ENCODE data around the gene DEFB123.

DNA sequence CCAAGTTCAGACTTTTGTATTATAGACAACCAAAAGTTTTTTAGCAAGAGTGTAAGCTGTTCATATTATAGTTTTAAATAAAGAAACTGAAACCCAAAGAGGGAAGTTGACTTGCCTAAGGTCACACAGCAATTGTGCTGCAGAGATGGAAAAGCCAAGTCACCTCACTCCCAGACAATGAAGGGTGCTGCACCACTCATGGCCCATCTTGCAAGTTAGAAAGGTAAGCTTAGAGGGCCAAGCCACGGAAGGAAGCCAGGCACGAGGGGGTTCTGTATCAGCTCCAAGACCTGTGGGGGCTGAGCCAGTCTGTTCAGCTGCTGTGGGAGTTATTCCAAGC lies 33.6 kb downstream of the DEFB123 start:
- TF ChIP-seq, protein P1, sequence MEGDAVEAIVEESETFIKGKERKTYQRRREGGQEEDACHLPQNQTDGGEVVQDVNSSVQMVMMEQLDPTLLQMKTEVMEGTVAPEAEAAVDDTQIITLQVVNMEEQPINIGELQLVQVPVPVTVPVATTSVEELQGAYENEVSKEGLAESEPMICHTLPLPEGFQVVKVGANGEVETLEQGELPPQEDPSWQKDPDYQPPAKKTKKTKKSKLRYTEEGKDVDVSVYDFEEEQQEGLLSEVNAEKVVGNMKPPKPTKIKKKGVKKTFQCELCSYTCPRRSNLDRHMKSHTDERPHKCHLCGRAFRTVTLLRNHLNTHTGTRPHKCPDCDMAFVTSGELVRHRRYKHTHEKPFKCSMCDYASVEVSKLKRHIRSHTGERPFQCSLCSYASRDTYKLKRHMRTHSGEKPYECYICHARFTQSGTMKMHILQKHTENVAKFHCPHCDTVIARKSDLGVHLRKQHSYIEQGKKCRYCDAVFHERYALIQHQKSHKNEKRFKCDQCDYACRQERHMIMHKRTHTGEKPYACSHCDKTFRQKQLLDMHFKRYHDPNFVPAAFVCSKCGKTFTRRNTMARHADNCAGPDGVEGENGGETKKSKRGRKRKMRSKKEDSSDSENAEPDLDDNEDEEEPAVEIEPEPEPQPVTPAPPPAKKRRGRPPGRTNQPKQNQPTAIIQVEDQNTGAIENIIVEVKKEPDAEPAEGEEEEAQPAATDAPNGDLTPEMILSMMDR (IDR thresholded peaks at IDR 0.05; ENCODE audit: insufficient read depth, low read length): no peak
- TF ChIP-seq SPI1 (IDR thresholded peaks at IDR 0.05; ENCODE audit: borderline replicate concordance, low read depth): no peak
- TF ChIP-seq, protein P2, sequence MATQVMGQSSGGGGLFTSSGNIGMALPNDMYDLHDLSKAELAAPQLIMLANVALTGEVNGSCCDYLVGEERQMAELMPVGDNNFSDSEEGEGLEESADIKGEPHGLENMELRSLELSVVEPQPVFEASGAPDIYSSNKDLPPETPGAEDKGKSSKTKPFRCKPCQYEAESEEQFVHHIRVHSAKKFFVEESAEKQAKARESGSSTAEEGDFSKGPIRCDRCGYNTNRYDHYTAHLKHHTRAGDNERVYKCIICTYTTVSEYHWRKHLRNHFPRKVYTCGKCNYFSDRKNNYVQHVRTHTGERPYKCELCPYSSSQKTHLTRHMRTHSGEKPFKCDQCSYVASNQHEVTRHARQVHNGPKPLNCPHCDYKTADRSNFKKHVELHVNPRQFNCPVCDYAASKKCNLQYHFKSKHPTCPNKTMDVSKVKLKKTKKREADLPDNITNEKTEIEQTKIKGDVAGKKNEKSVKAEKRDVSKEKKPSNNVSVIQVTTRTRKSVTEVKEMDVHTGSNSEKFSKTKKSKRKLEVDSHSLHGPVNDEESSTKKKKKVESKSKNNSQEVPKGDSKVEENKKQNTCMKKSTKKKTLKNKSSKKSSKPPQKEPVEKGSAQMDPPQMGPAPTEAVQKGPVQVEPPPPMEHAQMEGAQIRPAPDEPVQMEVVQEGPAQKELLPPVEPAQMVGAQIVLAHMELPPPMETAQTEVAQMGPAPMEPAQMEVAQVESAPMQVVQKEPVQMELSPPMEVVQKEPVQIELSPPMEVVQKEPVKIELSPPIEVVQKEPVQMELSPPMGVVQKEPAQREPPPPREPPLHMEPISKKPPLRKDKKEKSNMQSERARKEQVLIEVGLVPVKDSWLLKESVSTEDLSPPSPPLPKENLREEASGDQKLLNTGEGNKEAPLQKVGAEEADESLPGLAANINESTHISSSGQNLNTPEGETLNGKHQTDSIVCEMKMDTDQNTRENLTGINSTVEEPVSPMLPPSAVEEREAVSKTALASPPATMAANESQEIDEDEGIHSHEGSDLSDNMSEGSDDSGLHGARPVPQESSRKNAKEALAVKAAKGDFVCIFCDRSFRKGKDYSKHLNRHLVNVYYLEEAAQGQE (IDR thresholded peaks at IDR 0.05; ENCODE audit: insufficient replicate concordance, low read depth): no peak
- TF ChIP-seq GABPA (IDR thresholded peaks at IDR 0.05; ENCODE audit: low read depth): no peak
- no peak for TF ChIP-seq POLR2AphosphoS5 (IDR thresholded peaks at IDR 0.05; ENCODE audit: low read depth)
